ENCODE data around the gene ZNF33B. TPM values are rescaled to one million over a fixed set of nuclear protein-coding genes. Genes with fewer than 3 reads are reported as not detected.

The ZNF33B gene
- 6.6 and 7.3 TPM in 2 replicates for total RNA-seq

DNA sequence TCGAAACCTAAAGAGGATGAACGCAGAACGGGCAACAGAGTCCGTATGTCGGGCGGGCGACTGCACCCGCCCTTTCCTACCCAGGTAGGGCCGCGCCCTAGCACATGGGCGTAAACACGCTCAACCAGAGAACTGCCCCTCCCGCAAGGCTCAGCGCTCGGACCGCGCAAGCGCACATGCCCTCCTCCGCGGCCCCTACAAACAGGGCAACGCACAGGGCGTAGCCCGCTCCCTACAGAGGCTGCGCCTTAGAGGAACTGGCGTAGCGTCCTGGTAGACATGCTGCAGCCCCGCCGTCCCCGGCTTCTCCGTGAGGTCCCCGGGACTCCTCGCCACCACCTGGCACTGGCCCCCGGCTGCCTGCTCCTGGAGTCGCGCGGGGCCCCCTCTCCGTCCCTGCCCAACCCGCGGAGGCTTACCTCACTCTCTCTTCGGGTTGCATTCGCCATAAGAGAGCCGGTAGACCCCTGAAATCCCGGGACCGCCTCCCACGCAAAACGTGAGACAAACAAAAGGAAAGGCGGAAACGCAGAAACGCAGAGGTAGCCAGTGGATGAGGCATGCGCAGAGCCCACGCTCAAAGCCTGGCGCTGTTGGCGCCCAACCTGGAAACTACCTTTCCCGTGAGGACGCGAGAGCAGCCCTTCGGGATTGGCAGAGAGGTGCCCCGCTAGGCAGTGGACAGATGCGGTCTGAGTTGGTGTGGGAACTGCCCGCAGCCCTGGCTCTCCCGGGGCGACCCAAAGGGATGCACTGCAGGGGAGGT is at the start of gene ZNF33B:
Gene ZNF33B (minus strand): TSS at position 516 of the 766 bp plus-strand sequence. CDS start 1,642 bp downstream, outside the sequence.

Other genes with a start within 250 kb of the ZNF33B start
- 17.6 TPM in 2 replicates for gene BMS1, start 144.2 kb upstream of the ZNF33B start, total RNA-seq